ENCODE measurements around the gene SF3B4. TPM values are rescaled to one million over a fixed set of nuclear protein-coding genes. Genes with fewer than 3 reads are reported as not detected.

Gene SF3B4
- total RNA-seq, 1 donor, result 13.4 TPM

DNA sequence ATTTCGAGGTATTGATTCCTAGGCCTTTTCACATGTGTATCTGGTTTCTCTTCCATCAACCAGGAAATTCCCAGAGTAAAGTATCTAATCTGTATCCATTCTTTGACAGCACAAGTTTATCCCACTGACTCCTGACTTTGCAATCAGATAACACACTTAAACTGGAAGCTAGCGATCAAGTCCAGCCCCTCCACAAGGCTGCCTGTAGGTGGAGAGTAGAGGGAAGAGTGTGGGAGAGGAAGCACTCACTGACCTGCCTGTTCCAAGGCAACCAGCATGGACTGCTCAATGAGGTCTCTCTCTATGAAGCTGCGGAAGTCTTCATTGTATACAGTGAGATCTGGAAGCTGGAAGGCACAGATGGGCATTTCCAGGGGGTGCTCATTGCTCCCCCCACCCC, 39.4 kb upstream of the SF3B4 start:
- TF ChIP-seq, protein P1, sequence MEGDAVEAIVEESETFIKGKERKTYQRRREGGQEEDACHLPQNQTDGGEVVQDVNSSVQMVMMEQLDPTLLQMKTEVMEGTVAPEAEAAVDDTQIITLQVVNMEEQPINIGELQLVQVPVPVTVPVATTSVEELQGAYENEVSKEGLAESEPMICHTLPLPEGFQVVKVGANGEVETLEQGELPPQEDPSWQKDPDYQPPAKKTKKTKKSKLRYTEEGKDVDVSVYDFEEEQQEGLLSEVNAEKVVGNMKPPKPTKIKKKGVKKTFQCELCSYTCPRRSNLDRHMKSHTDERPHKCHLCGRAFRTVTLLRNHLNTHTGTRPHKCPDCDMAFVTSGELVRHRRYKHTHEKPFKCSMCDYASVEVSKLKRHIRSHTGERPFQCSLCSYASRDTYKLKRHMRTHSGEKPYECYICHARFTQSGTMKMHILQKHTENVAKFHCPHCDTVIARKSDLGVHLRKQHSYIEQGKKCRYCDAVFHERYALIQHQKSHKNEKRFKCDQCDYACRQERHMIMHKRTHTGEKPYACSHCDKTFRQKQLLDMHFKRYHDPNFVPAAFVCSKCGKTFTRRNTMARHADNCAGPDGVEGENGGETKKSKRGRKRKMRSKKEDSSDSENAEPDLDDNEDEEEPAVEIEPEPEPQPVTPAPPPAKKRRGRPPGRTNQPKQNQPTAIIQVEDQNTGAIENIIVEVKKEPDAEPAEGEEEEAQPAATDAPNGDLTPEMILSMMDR (IDR thresholded peaks at IDR 0.05; ENCODE audit: extremely low read depth, low read depth, low read length), result no peak
- peaks cover 63% of the 10 kb centered on the region for H3K36me3 ChIP-seq (ENCODE audit: insufficient read depth, low read length)
- H3K27me3 ChIP-seq (ENCODE audit: insufficient read depth, low read length), result no peaks in the 10 kb centered on the region

DNA sequence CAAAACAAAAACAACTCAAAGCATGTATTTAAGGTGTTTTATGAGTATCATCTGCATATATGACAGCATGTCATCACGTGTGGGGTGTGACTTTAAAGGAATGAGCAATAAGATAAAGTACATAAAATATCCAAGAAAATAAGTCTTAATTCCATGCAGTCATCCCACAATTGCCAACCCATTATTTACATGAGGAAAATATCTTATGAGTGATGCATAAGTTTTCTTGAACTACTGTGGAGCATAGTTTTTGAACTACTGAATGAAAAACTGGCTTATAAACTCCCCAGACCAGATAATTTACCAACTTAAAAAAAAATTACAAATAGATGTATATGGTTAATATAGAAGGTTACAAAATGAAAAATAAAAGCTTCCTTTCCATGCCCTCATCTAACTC, 38.8 kb upstream of the SF3B4 start:
- no peak for DNase-seq (ENCODE audit: insufficient read length, low spot score, missing footprints)
- no peak overlapping the region for H2AFZ ChIP-seq (ENCODE audit: low read length)
- TF ChIP-seq, protein P1 (IDR thresholded peaks at IDR 0.05; ENCODE audit: extremely low read depth, low read depth, low read length), result no peak
- peaks cover 3% of the 10 kb centered on the region for H3K4me1 ChIP-seq (ENCODE audit: insufficient read depth, low read length)
- peaks cover 7% of the 10 kb centered on the region for H3K79me2 ChIP-seq (ENCODE audit: insufficient read depth, low read length)
- H3K4me3 ChIP-seq (ENCODE audit: insufficient read depth, low read length), result no peak overlapping the region
- H3K27me3 ChIP-seq (ENCODE audit: insufficient read depth, low read length), result no peaks in the 10 kb centered on the region
- H4K20me1 ChIP-seq (ENCODE audit: insufficient read depth, low read length), result peaks cover 6% of the 10 kb centered on the region
- H3K9me3 ChIP-seq (ENCODE audit: low read depth, low read length), result no peaks in the 10 kb centered on the region
- H3K36me3 ChIP-seq (ENCODE audit: insufficient read depth, low read length), result peaks cover 57% of the 10 kb centered on the region
- H3K27ac ChIP-seq (ENCODE audit: low read depth, low read length), result no peak overlapping the region
- H3K4me2 ChIP-seq (ENCODE audit: insufficient read depth, low read length), result no peak overlapping the region

More for the DNA sequence above, 39.4 kb upstream of the SF3B4 start:
- H3K9me3 ChIP-seq (ENCODE audit: low read depth, low read length), result no peaks in the 10 kb centered on the region
- H4K20me1 ChIP-seq (ENCODE audit: insufficient read depth, low read length), result peaks cover 3% of the 10 kb centered on the region
- no peak overlapping the region for H3K27ac ChIP-seq (ENCODE audit: low read depth, low read length)
- no peak for DNase-seq (ENCODE audit: insufficient read length, low spot score, missing footprints)
- no peak overlapping the region for H3K4me2 ChIP-seq (ENCODE audit: insufficient read depth, low read length)
- no peak overlapping the region for H2AFZ ChIP-seq (ENCODE audit: low read length)
- H3K4me3 ChIP-seq (ENCODE audit: insufficient read depth, low read length), result no peak overlapping the region
- peaks cover 9% of the 10 kb centered on the region for H3K79me2 ChIP-seq (ENCODE audit: insufficient read depth, low read length)
- peaks cover 3% of the 10 kb centered on the region for H3K4me1 ChIP-seq (ENCODE audit: insufficient read depth, low read length)

DNA sequence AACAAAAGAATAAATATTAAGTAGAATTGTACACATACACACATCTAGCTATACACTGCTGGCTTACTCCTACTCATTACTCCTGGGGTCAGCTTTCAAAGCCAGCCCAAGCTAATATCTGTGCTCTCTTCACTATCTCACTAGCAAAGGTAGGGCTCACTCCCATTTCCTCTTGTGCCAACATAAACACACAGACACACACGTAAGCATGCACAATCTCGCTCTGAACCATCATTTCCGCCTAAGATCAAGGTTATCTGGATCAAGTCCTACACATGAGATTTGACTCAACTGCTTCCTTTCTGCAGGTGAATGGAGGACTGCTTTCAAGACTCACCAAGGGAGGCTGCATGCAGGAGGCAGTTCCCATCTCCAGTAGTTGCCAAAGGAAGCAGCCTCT, 37.8 kb upstream of the SF3B4 start:
- Histone ChIP-seq H3K79me2 (ENCODE audit: insufficient read depth, low read length) (peaks cover 7% of the 10 kb centered on the region), H3K4me1 (ENCODE audit: insufficient read depth, low read length) (peaks cover 3% of the 10 kb centered on the region), H3K36me3 (ENCODE audit: insufficient read depth, low read length) (peaks cover 51% of the 10 kb centered on the region), H3K27ac (ENCODE audit: low read depth, low read length) (no peak overlapping the region), H2AFZ (ENCODE audit: low read length) (no peak overlapping the region), H3K27me3 (ENCODE audit: insufficient read depth, low read length) (no peaks in the 10 kb centered on the region), H3K4me2 (ENCODE audit: insufficient read depth, low read length) (no peak overlapping the region), H3K4me3 (ENCODE audit: insufficient read depth, low read length) (no peak overlapping the region), H3K9me3 (ENCODE audit: low read depth, low read length) (no peaks in the 10 kb centered on the region), H4K20me1 (ENCODE audit: insufficient read depth, low read length) (peaks cover 6% of the 10 kb centered on the region)
- no peak for DNase-seq (ENCODE audit: insufficient read length, low spot score, missing footprints)
- TF ChIP-seq, protein P1 (IDR thresholded peaks at IDR 0.05; ENCODE audit: extremely low read depth, low read depth, low read length), result no peak

DNA sequence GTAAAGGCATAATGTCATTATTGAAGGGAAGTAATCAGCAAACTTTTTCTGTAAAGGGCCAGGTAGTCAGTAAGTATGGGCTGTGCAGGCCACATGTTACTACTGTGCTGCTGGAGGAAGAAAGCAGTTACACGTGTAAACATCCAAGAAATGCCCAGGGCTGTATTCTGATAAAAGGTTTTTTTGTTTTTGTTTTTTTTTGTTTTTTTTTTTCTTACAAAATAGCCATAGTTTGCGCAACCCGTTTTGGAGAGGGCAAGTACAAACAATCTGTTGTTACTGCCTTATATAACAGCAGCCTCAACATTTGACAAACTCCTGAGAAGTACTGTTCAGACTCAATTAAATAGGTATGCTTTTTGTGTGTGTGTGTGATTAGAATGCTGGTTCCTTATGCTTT, 35.8 kb upstream of the SF3B4 start:
- Histone ChIP-seq H3K36me3 (ENCODE audit: insufficient read depth, low read length) (peaks cover 52% of the 10 kb centered on the region), H3K9me3 (ENCODE audit: low read depth, low read length) (no peaks in the 10 kb centered on the region), H4K20me1 (ENCODE audit: insufficient read depth, low read length) (peaks cover 6% of the 10 kb centered on the region), H3K4me1 (ENCODE audit: insufficient read depth, low read length) (peaks cover 3% of the 10 kb centered on the region), H3K27ac (ENCODE audit: low read depth, low read length) (no peak overlapping the region), H3K4me3 (ENCODE audit: insufficient read depth, low read length) (no peak overlapping the region), H3K27me3 (ENCODE audit: insufficient read depth, low read length) (no peaks in the 10 kb centered on the region), H2AFZ (ENCODE audit: low read length) (no peak overlapping the region), H3K79me2 (ENCODE audit: insufficient read depth, low read length) (peaks cover 7% of the 10 kb centered on the region), H3K4me2 (ENCODE audit: insufficient read depth, low read length) (no peak overlapping the region)
- no peak for DNase-seq (ENCODE audit: insufficient read length, low spot score, missing footprints)
- TF ChIP-seq, protein P1 (IDR thresholded peaks at IDR 0.05; ENCODE audit: extremely low read depth, low read depth, low read length), result no peak
